IPS DF 6.9 (cell line): ENCODE measurements around the gene TNIP3.

ENCODE experiments used
- DNase-seq: peaks from one replicate; pipeline ENCODE4 v3.0.0-alpha.2; 2013; ENCODE audit warnings: low read depth, low spot score
- H3K27ac ChIP-seq: one replicate; pipeline ENCODE4 v1.5.1; 2013; ENCODE audit warnings: low read length, control low read depth
- H3K27me3 ChIP-seq: 2 replicates; pipeline ENCODE4 v1.6.1; 2013; ENCODE audit warnings: mild to moderate bottlenecking, low read length; ENCODE audit not compliant: control insufficient read depth, insufficient read depth
- H3K36me3 ChIP-seq: 2 replicates; pipeline ENCODE4 v1.6.1; 2013; ENCODE audit warnings: low read length; ENCODE audit not compliant: control insufficient read depth, insufficient read depth
- H3K4me1 ChIP-seq: 2 replicates; pipeline ENCODE4 v1.6.1; 2013; ENCODE audit warnings: low read length; ENCODE audit not compliant: control insufficient read depth, insufficient read depth
- H3K4me3 ChIP-seq: 2 replicates; pipeline ENCODE4 v1.5.1; 2013; ENCODE audit warnings: mild to moderate bottlenecking, low read length
- H3K9me3 ChIP-seq: 2 replicates; pipeline ENCODE4 v1.6.1; 2013; ENCODE audit warnings: low read length, inconsistent platforms; ENCODE audit not compliant: control insufficient read depth, insufficient read depth
- whole genome bisulfite sequencing: extraction: QIAGEN DNeasy Blood & Tissue Kit; methylation state at CpG from one replicate; pipeline ENCODE4 v1.1.7; 2013; ENCODE audit warnings: mixed read lengths, missing lambda C conversion rate; ENCODE audit not compliant: insufficient read length, insufficient coverage; 5-methylcytosine and 5-hydroxymethylcytosine counted together

The TNIP3 gene

GRCh38 chr4:121192013-121192412 lies 27.9 kb upstream of the TNIP3 start:
- H3K9me3 ChIP-seq = no peaks in the 10 kb centered on the region
- DNase-seq = no peak
- no peak overlapping the region for H3K27ac ChIP-seq
- H3K4me1 ChIP-seq = peaks cover 2% of the 10 kb centered on the region; the same call in 1 of the 2 replicates
- WGBS = no CpG with 5 or more reads among the region's 11 CpGs
- no peak overlapping the region for H3K4me3 ChIP-seq
- no peaks in the 10 kb centered on the region for H3K36me3 ChIP-seq
- no peaks in the 10 kb centered on the region for H3K27me3 ChIP-seq

GRCh38 chr4:121191361-121191760 lies 27.2 kb upstream of the TNIP3 start:
- peaks cover 2% of the 10 kb centered on the region; the same call in 1 of the 2 replicates for H3K4me1 ChIP-seq
- WGBS = no CpG with 5 or more reads among the region's 1 CpG
- no peaks in the 10 kb centered on the region for H3K27me3 ChIP-seq
- H3K36me3 ChIP-seq = no peaks in the 10 kb centered on the region
- H3K9me3 ChIP-seq = no peaks in the 10 kb centered on the region
- no peak for DNase-seq
- no peak overlapping the region for H3K4me3 ChIP-seq
- no peak overlapping the region for H3K27ac ChIP-seq

GRCh38 chr4:121190389-121190788 lies 26.3 kb upstream of the TNIP3 start:
- H3K36me3 ChIP-seq = no peaks in the 10 kb centered on the region
- peaks cover 2% of the 10 kb centered on the region; the same call in 1 of the 2 replicates for H3K4me1 ChIP-seq

GRCh38 chr4:121189326-121190215 lies 25.4 kb upstream of the TNIP3 start:
- Histone ChIP-seq H3K9me3 (no peaks in the 10 kb centered on the region), H3K4me3 (no peak overlapping the region), H3K27me3 (no peaks in the 10 kb centered on the region), H3K4me1 (peaks cover 2% of the 10 kb centered on the region; the same call in 1 of the 2 replicates), H3K36me3 (no peaks in the 10 kb centered on the region), H3K27ac (no peak overlapping the region)
- WGBS = no CpG with 5 or more reads among the region's 3 CpGs
- no peak for DNase-seq

More at GRCh38 chr4:121190389-121190788, 26.3 kb upstream of the TNIP3 start:
- H3K4me3 ChIP-seq = no peak overlapping the region
- H3K27ac ChIP-seq = no peak overlapping the region
- H3K9me3 ChIP-seq = no peaks in the 10 kb centered on the region
- H3K27me3 ChIP-seq = no peaks in the 10 kb centered on the region
- WGBS = no CpG with 5 or more reads among the region's 4 CpGs
- no peak for DNase-seq

- H3K9me3 ChIP-seq = no peaks in the 10 kb centered on the region
- peaks cover 2% of the 10 kb centered on the region; the same call in 1 of the 2 replicates for H3K4me1 ChIP-seq
- no peak overlapping the region for H3K27ac ChIP-seq
- no peaks in the 10 kb centered on the region for H3K36me3 ChIP-seq
- no CpG with 5 or more reads among the region's 1 CpG for WGBS
- no peak for DNase-seq
- no peaks in the 10 kb centered on the region for H3K27me3 ChIP-seq
- H3K4me3 ChIP-seq = no peak overlapping the region
Measured at GRCh38 chr4:121187206-121187605, 23.1 kb upstream of the TNIP3 start.

GRCh38 chr4:121185960-121186359 lies 21.8 kb upstream of the TNIP3 start:
- no peak overlapping the region for H3K27ac ChIP-seq
- H3K4me3 ChIP-seq = no peak overlapping the region
- H3K36me3 ChIP-seq = no peaks in the 10 kb centered on the region
- no peaks in the 10 kb centered on the region for H3K27me3 ChIP-seq
- peaks cover 2% of the 10 kb centered on the region; the same call in 1 of the 2 replicates for H3K4me1 ChIP-seq
- WGBS = no CpG with 5 or more reads among the region's 10 CpGs
- no peaks in the 10 kb centered on the region for H3K9me3 ChIP-seq
- no peak for DNase-seq

GRCh38 chr4:121183989-121184388 lies 19.9 kb upstream of the TNIP3 start:
- no peak overlapping the region for H3K4me3 ChIP-seq
- no peak for DNase-seq
- H3K36me3 ChIP-seq = no peaks in the 10 kb centered on the region
- no peak overlapping the region for H3K27ac ChIP-seq
- WGBS = no CpG with 5 or more reads among the region's 1 CpG
- no peaks in the 10 kb centered on the region for H3K9me3 ChIP-seq
- H3K27me3 ChIP-seq = no peaks in the 10 kb centered on the region
- no peaks in the 10 kb centered on the region for H3K4me1 ChIP-seq

- Histone ChIP-seq H3K4me1 (no peaks in the 10 kb centered on the region), H3K4me3 (no peak overlapping the region), H3K27me3 (no peaks in the 10 kb centered on the region), H3K27ac (no peak overlapping the region), H3K9me3 (no peaks in the 10 kb centered on the region), H3K36me3 (no peaks in the 10 kb centered on the region)
- WGBS = no CpG with 5 or more reads among the region's 3 CpGs
- DNase-seq = no peak
Measured at GRCh38 chr4:121183361-121183760, 19.2 kb upstream of the TNIP3 start.

- no peak for DNase-seq
- Histone ChIP-seq H3K4me3 (no peak overlapping the region), H3K4me1 (no peaks in the 10 kb centered on the region), H3K36me3 (no peaks in the 10 kb centered on the region), H3K27ac (no peak overlapping the region), H3K9me3 (no peaks in the 10 kb centered on the region), H3K27me3 (no peaks in the 10 kb centered on the region)
- WGBS = 100% methylated on average over 1 of the region's 3 CpGs
Measured at GRCh38 chr4:121182296-121182695, 18.2 kb upstream of the TNIP3 start.

GRCh38 chr4:121181493-121181892 lies 17.4 kb upstream of the TNIP3 start:
- H3K4me1 ChIP-seq = no peaks in the 10 kb centered on the region
- no peaks in the 10 kb centered on the region for H3K27me3 ChIP-seq
- no CpG with 5 or more reads among the region's 1 CpG for WGBS
- no peaks in the 10 kb centered on the region for H3K9me3 ChIP-seq
- no peak overlapping the region for H3K4me3 ChIP-seq
- no peak overlapping the region for H3K27ac ChIP-seq
- DNase-seq = no peak
- no peaks in the 10 kb centered on the region for H3K36me3 ChIP-seq

GRCh38 chr4:121180558-121180957 lies 16.4 kb upstream of the TNIP3 start:
- WGBS = no CpG with 5 or more reads among the region's 3 CpGs
- no peak overlapping the region for H3K4me3 ChIP-seq

More at GRCh38 chr4:121180558-121180957, 16.4 kb upstream of the TNIP3 start:
- H3K9me3 ChIP-seq = no peaks in the 10 kb centered on the region
- no peaks in the 10 kb centered on the region for H3K36me3 ChIP-seq
- H3K27ac ChIP-seq = no peak overlapping the region
- no peaks in the 10 kb centered on the region for H3K4me1 ChIP-seq
- DNase-seq = no peak
- no peaks in the 10 kb centered on the region for H3K27me3 ChIP-seq
